ENCODE data around the gene RBFOX2. TPM values are rescaled to one million over a fixed set of nuclear protein-coding genes. Genes with fewer than 3 reads are reported as not detected.

The RBFOX2 gene
- total and polyA plus RNA-seq, 2 of the 8 experiments (the other 6 are each of a cell fraction or from before 2014, with no cell fraction given): 121 to 122 TPM

DNA sequence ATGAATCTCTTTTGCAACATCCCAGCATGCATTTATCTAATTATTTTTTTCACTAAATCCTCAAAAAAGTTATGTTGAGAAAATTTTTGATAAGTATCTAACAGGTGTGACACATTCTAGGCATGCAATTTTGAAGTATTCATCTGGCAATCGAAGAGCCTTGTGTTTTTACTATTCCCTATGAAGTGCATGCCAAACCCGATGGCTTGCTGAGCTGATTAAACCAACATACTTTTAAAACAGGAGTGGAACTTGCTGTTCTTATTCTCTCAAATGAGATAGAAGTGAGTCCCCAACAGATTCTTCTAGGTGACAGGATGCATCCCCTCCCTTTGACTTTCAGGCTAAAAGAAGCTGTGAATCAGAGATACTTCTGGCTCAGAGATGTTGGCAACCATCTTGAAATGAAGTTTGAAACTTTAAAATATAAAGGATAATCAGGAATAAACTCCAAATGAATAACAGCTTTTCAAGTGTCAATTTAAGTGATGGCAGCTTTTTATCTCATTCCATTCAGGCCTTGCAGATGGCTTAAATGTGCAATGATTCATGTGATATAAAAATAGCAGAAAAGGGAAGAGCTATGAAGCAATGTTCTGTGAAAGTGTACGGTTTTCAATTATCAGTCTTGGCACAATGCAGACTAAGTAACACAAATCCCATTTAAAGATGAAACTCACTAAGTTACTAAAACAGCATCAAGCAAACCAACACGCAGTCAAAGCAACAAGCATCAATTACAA is 243.3 kb downstream of the RBFOX2 start (continued):
- TF ChIP-seq JUN (IDR thresholded peaks at IDR 0.05; ENCODE audit: low read depth, low read length): no peak
- TF ChIP-seq YY1 (IDR thresholded peaks at IDR 0.05; ENCODE audit: low read depth, low read length): no peak
- no peak for TF ChIP-seq ZNF274 (IDR thresholded peaks at IDR 0.05; ENCODE audit: borderline replicate concordance, extremely low read depth, low read length)
- TF ChIP-seq, protein P1, sequence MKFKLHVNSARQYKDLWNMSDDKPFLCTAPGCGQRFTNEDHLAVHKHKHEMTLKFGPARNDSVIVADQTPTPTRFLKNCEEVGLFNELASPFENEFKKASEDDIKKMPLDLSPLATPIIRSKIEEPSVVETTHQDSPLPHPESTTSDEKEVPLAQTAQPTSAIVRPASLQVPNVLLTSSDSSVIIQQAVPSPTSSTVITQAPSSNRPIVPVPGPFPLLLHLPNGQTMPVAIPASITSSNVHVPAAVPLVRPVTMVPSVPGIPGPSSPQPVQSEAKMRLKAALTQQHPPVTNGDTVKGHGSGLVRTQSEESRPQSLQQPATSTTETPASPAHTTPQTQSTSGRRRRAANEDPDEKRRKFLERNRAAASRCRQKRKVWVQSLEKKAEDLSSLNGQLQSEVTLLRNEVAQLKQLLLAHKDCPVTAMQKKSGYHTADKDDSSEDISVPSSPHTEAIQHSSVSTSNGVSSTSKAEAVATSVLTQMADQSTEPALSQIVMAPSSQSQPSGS (IDR thresholded peaks at IDR 0.05; ENCODE audit: low read length): no peak
- no peak for TF ChIP-seq CBX8 (IDR thresholded peaks at IDR 0.05; ENCODE audit: borderline replicate concordance, low read depth, low read length)

Measured in H1 (cell line).